GM12878 (cell line): Measurements from ENCODE around the gene PLCB2. TPM values are rescaled to one million over a fixed set of nuclear protein-coding genes. Genes with fewer than 3 reads are reported as not detected.

Experiments used
- KAT2A ChIP-seq: conservative IDR thresholded peaks from 2 replicates; pipeline ENCODE4 v1.6.1; 2011; ENCODE audit warnings: low read depth, low read length; ENCODE audit not compliant: control insufficient read depth
- NBN ChIP-seq: fragments of 450-650 bp; IDR thresholded peaks from 2 replicates; pipeline ENCODE4 v1.6.1; 2016
- PBX3 ChIP-seq: IDR thresholded peaks from 2 replicates; pipeline ENCODE4 v1.6.1; 2011; ENCODE audit warnings: mild to moderate bottlenecking, low read depth, low read length, moderate library complexity; ENCODE audit not compliant: insufficient replicate concordance
- SKIL ChIP-seq: fragments of 450-650 bp; IDR thresholded peaks from 2 replicates; pipeline ENCODE4 v1.6.1; 2017; ENCODE audit warnings: mild to moderate bottlenecking, low read depth, inconsistent platforms; ENCODE audit not compliant: poor library complexity, severe bottlenecking
- USF2 ChIP-seq: IDR thresholded peaks from 2 replicates; pipeline ENCODE4 v1.6.1; 2011; ENCODE audit warnings: low read depth, low read length, improper control_type of control experiment, borderline replicate concordance
- polyA plus RNA-seq, 11 experiments: library from polyadenylated mRNA; depleted of rRNA in 4 of 11; unstranded in 6 of 11; stranded (reverse) in 5 of 11; fragments of >200 nt; fragmentation: Nextera tagmentation in 4 of 11; fragmentation: Illumina TruSeq in 1 of 11; extraction: Ambion mirVana in 4 of 11; extraction: Trizol in 1 of 11; gene quantifications; 1 replicate in 1 of 11; 2 replicates in 10 of 11; pipeline versions ENCODE4 v1.2.1 to v1.2.3, GENCODE V29; 2011 to 2016; ENCODE audit warnings: inconsistent platforms in 2 of 11, missing spikeins in 2 of 11, low read depth in 1 of 11
- total RNA-seq, 4 experiments: library from RNA; depleted of rRNA in 3 of 4; stranded (reverse); fragments of >200 nt in 3 of 4; fragmentation: Illumina TruSeq in 1 of 4; extraction: Trizol in 1 of 4; gene quantifications; 2 replicates each; pipeline versions ENCODE4 v1.2.1 to v1.2.3, GENCODE V29; 2013 to 2021
- TF ChIP-seq, protein P1 (sequence below): fragments of 450-650 bp; IDR thresholded peaks from 2 replicates; pipeline ENCODE4 v1.6.1; 2017; ENCODE audit warnings: mild to moderate bottlenecking, moderate library complexity
- TF ChIP-seq, protein P2 (sequence below): fragments of 450-650 bp; IDR thresholded peaks from 2 replicates; pipeline ENCODE4 v1.6.1; 2014; ENCODE audit warnings: mild to moderate bottlenecking

Gene PLCB2
- total and polyA plus RNA-seq, 10 of the 15 experiments (the other 5 are each of a cell fraction or from before 2014, with no cell fraction given): 1.2 to 39.4 (median 10.7) TPM

DNA sequence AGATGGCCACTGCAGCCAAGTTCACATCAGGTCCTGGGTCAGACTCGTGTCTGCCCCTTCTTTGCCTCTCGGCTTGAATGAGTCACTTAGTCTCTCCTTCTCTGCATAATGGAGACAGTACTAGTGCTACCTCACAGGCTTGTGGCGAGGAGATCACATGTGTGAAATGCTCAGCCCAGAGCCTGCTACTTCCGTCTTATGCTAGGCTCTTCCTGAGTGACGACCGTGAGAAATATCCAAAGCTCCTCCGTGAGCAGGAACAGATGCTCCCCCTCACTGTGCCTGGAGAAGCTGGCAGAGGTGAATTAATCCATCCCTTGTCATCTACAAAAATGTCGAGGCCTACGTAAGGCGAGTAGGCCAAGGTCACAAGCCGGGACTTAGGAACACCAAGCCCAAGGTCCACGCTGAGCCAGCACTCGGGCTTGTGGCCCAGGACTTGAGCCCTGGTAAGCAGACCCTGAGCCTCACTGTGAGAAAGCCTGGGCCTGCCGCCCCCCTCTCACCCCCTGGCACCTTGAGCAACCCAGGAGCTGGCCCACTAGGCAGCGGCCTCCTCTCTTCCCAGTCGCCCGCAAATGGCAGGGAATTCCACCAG, 51.0 kb downstream of the PLCB2 start (continued):
- no peak for TF ChIP-seq PBX3
- TF ChIP-seq, protein P1, sequence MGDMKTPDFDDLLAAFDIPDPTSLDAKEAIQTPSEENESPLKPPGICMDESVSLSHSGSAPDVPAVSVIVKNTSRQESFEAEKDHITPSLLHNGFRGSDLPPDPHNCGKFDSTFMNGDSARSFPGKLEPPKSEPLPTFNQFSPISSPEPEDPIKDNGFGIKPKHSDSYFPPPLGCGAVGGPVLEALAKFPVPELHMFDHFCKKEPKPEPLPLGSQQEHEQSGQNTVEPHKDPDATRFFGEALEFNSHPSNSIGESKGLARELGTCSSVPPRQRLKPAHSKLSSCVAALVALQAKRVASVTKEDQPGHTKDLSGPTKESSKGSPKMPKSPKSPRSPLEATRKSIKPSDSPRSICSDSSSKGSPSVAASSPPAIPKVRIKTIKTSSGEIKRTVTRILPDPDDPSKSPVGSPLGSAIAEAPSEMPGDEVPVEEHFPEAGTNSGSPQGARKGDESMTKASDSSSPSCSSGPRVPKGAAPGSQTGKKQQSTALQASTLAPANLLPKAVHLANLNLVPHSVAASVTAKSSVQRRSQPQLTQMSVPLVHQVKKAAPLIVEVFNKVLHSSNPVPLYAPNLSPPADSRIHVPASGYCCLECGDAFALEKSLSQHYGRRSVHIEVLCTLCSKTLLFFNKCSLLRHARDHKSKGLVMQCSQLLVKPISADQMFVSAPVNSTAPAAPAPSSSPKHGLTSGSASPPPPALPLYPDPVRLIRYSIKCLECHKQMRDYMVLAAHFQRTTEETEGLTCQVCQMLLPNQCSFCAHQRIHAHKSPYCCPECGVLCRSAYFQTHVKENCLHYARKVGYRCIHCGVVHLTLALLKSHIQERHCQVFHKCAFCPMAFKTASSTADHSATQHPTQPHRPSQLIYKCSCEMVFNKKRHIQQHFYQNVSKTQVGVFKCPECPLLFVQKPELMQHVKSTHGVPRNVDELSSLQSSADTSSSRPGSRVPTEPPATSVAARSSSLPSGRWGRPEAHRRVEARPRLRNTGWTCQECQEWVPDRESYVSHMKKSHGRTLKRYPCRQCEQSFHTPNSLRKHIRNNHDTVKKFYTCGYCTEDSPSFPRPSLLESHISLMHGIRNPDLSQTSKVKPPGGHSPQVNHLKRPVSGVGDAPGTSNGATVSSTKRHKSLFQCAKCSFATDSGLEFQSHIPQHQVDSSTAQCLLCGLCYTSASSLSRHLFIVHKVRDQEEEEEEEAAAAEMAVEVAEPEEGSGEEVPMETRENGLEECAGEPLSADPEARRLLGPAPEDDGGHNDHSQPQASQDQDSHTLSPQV: no peak
- no peak for TF ChIP-seq KAT2A
- TF ChIP-seq NBN: no peak
- no peak for TF ChIP-seq USF2
- TF ChIP-seq, protein P2, sequence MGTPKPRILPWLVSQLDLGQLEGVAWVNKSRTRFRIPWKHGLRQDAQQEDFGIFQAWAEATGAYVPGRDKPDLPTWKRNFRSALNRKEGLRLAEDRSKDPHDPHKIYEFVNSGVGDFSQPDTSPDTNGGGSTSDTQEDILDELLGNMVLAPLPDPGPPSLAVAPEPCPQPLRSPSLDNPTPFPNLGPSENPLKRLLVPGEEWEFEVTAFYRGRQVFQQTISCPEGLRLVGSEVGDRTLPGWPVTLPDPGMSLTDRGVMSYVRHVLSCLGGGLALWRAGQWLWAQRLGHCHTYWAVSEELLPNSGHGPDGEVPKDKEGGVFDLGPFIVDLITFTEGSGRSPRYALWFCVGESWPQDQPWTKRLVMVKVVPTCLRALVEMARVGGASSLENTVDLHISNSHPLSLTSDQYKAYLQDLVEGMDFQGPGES: no peak
- no peak for TF ChIP-seq SKIL
- TF ChIP-seq, all 136 proteins: peak for 0
